A172 (cell line): Measurements from ENCODE around the gene GRM1. TPM values are rescaled to one million over a fixed set of nuclear protein-coding genes. Genes with fewer than 3 reads are reported as not detected.

Experiments
- DNase-seq: peaks from one replicate; pipeline ENCODE4 v3.0.0-alpha.2; 2015; ENCODE audit warnings: low spot score
- total RNA-seq: library from RNA; depleted of rRNA; stranded (reverse); fragments of >200 nt; shearing (Covaris generic); gene quantifications from 2 replicates; pipeline ENCODE4 v1.2.3, GENCODE V29; 2014

GRM1 gene
- total RNA-seq, 1 experiment from 2014 or later, result 0.10 TPM

DNA sequence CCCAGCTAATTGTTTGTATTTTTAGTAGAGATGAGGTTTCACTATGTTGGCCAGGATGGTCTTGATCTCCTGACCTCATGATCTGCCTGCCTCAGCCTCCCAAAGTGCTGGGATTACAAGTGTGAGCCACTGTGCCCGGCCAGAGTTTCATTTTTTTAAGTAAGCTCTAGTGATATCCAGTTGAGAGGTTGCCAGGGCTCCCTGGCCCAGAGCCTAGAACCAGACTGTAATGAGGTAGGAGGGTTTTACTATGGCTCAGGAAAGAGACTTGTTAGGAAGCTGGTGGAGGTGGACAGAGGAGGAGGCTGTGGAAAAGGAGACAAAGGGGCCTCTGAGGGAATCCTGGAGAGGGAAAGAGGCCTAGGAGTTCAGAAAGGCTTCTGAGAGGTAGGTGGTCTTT is 242.3 kb downstream of the GRM1 start:
- DNase-seq, result peak; percentile 26

- no peak for DNase-seq
These were observed 244.6 kb downstream of the GRM1 start for GRCh38 chr6:146273490-146273889.

DNA sequence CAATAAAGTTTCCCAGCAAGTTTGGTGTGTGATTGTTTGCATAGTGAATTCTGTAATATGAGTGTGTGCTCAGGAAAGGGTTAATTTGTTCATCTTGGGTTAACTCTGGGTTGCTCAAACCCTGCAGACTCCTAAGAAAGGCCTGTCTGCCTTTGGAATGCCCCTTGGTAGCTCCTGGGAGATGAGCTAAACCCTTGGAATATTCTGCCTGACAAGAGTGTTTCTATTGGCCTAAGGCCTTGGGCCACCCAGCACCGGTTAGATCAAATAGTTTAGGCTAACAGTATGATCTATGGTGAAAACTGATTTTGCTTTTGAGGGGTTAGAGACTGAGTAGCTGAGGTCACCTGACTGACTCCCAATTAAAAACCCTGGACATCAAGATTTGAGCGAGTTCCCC is 248.3 kb downstream of the GRM1 start:
- DNase-seq, result no peak

DNA sequence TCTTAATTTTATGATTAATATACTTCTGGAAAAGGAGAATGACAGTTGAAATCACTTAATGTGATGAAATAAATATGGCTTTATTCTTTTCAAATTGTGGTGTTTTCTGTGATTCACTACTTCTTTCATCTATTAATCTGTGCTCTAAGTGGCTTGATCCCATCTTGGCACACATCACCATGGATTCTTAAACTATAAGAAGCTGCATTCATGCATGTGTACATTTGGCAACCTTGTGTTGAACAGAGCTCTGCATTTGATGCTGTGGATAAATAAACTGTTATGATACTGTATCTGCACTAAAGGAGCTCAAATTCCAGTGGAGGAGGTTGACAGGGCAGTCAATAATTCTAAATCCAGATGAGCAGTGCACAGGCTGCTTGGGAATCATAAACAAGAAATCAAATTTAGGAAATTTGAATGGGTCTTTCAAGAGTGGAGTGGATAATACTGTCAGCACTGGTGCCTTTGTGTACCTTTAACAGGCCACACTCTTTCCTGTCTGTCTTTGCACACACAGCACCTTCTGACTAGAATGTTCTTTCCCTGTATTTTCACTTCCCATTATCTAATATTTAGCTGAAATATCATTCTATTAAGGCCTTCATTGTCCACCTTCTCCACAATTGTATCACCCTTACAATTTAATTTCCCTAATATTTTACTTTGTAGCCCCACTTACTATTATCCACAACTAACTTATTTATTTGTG is 252.9 kb downstream of the GRM1 start:
- DNase-seq, result no peak

DNA sequence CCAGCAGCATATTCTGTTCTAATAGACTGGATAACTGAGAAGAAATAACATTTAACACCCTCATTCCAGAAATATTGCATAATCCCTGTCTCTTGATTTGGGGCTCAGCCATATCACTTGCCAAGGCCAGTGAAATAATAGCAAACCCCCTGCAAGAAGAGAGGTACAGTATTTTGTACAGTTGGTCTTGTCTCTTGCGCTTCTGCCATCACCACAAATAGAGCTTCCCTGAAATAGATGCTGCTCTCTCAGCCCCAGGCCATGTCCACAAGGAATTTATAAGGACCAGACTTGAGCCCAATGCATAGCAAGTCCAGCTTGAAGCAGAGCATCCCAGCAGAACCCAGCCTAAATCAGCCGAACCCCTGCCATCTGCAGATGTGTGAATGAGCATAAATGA is 254.0 kb downstream of the GRM1 start:
- DNase-seq, result no peak

- no peak for DNase-seq
These were observed 255.4 kb downstream of the GRM1 start for GRCh38 chr6:146284311-146284710.

- no peak for DNase-seq
These were observed 258.1 kb downstream of the GRM1 start for GRCh38 chr6:146286961-146287360.

DNA sequence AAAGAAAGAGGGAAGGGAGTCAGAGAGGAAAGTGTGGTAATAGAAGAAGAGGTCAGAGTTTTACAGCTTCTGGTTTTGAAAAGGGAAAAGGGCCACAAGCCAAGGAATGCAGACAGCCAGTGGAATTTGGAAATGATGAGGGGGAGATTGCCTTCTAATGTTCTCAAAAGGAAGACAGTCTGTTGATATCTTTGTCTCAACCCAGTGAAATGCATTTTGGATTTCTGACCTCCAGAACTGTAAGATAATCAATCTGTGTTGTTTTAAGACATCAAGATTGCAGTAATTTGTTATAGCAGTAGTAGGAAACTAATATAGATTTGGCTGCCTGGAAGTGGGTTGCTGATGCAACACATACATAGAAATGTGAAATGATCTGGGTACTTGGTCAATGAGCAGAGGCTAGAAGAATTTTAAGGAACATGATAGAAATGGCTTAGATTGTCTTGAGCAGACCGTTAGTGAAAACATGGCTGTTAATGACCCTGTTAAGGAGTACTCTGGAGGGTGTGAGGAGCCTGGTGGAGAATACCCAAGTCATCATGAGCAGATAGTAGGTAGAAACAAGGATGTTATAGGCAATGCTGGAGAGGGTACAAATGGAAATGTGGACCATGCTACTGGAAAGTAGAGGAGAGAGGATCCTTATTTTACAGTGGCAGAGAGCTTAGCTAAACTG is 259.0 kb downstream of the GRM1 start:
- DNase-seq, result no peak

GRCh38 chr6:146289816-146290588 is 261.1 kb downstream of the GRM1 start:
- DNase-seq, result peak; percentile 76

GRCh38 chr6:146290589-146290901 is 261.7 kb downstream of the GRM1 start:
- no peak for DNase-seq

DNA sequence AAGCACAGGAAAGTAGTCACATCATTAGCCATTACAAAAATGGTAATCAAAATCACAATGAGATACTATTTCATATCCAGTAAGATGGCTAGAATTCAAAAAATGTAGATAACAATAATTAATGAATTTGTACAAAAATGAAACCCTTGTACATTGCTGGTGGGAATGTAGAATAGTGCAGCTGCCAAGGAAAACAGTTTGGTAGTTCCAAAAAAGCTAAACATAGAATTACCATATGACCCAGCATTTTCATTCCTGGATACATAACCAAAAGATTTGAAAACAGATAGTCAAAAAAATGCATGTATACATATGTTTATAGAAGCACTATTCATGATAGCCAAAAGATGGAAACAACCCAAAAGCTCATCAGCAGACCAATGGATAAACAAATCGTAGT is 263.6 kb downstream of the GRM1 start:
- no peak for DNase-seq

DNA sequence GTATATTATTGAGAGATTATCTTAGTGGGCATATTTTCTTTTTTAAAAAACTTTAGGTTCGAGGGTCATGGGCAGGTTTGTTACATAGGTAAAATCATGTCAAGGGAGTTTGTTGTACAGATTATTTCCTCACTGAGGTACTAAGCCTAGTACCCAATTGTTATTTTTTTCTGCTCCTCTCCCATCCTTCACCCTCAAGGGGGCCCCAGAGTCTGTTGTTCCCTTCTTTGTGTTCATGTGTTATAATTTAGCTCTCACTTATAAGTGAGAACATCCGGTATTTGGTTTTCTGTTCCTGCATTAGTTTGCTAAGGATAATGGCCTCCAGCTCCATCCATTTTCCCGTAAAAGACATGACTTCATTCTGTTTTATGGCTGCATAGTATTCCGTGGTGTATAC is 266.8 kb downstream of the GRM1 start:
- DNase-seq, result no peak

DNA sequence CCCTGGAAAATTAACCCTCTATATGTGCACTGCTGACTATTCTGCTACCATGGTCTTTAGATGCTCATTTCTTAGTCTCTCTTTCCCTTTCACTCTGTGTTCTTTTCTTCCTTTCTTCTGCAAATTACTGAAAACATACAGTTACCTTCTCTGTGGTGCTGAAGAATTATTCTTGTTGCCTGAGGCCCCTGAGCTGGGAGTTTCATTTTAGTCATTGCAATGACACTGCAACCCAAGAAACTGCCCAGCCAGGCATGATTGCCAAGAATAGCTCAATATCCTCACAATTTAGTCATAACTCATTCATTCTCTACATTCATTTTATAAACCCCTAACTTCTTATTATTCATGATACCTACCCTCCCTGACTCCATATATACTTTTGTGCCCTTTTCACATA is 269.0 kb downstream of the GRM1 start:
- DNase-seq, result no peak

DNA sequence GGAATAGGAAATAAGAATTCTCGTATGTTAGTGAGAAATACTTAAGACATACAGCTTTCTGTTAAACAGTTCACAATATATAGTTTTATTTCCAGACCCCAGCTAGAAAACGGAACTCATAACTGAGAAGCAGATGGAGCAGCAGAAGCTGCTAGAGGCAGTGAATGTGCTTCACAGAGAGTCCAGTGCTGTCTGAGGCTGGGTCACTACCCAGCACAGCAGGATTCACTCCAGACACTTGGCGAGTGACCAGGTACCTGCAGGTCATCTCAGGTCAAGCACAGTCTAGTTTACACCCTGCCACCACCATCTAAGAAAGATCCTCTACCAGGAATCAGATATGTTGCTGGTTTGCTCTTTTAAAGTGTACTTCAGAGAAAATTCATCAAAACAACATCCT is 271.7 kb downstream of the GRM1 start:
- no peak for DNase-seq

GRCh38 chr6:146301764-146302163 is 272.9 kb downstream of the GRM1 start:
- no peak for DNase-seq

DNA sequence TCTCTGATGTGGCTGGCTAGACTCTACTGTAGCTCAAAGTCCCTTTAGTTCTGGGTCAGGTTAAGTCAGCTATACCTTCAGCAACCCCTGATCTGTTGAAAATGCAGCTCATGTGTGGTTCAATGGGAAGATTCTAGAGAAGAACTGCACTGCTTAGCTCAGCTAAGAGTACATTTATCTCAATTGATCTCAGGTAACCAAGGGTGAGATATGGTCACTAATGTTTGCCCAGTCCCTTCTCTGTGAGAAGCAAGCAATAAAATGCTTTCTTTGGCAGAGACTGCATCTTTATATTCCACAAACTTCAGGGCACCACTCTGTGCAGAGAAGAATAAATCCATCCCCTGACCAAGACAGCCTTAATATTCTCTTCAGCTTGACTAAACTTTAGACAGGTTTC is 274.1 kb downstream of the GRM1 start:
- DNase-seq, result no peak

- DNase-seq, result no peak
These were observed 275.3 kb downstream of the GRM1 start for GRCh38 chr6:146304181-146304580.

GRCh38 chr6:146305092-146305491 is 276.2 kb downstream of the GRM1 start:
- DNase-seq, result no peak

DNA sequence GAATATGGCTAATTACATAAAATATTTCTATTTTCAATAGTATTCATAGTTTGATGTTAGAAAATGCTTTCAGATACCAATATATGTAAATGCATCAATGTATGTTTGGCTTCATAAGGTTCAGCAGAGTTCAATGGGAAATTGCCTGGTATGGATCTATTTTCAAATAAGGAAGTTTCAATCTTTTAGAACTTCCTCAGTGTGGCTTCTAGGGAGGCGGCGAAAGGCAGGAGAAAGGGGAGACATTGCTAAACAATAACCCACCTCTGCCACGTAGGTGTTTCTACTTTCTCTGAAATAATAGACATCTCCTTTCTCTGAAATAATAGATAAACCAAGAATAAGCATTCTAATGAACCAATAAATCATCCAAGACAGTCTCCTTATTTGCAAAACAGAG is 277.1 kb downstream of the GRM1 start:
- DNase-seq, result no peak

- no peak for DNase-seq
These were observed 281.8 kb downstream of the GRM1 start for GRCh38 chr6:146310628-146311027.

GRCh38 chr6:146311079-146311478 is 282.2 kb downstream of the GRM1 start:
- no peak for DNase-seq

GRCh38 chr6:146312608-146313007 is 283.7 kb downstream of the GRM1 start:
- DNase-seq, result no peak
